ENCODE data around the gene RPS14.
"Not testable (repeated sequence)": the region's sequence is repeated elsewhere in the genome, so short reads cannot be mapped to it uniquely, and the experiment has no call there.

RPS14 gene

GRCh38 chr5:150444770-150445169, 4.8 kb downstream of the RPS14 start:
- DNase-seq (ENCODE audit: low read depth), result no peak

- DNase-seq (ENCODE audit: low read depth), result no peak
Measured at GRCh38 chr5:150443242-150444075, 6.1 kb downstream of the RPS14 start.

DNA sequence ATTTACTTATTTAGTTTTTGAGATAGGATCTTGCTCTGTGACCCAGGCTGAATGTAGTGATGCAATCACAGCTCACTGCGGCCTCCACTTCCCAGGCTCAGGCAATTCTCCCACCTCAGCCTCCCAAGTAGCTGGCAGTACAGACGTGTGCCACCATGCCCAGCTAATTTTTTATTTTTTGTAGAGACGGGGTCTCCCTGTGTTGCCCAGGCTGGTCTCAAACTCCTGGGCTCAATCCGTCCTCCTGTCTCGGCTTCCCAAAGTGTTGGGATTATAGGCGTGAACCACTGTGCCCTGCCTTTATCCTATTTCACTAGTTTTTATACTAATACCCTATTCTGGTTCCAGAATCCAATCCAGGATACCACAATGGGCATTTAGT, 6.8 kb downstream of the RPS14 start:
- DNase-seq (ENCODE audit: low read depth), result no peak

DNA sequence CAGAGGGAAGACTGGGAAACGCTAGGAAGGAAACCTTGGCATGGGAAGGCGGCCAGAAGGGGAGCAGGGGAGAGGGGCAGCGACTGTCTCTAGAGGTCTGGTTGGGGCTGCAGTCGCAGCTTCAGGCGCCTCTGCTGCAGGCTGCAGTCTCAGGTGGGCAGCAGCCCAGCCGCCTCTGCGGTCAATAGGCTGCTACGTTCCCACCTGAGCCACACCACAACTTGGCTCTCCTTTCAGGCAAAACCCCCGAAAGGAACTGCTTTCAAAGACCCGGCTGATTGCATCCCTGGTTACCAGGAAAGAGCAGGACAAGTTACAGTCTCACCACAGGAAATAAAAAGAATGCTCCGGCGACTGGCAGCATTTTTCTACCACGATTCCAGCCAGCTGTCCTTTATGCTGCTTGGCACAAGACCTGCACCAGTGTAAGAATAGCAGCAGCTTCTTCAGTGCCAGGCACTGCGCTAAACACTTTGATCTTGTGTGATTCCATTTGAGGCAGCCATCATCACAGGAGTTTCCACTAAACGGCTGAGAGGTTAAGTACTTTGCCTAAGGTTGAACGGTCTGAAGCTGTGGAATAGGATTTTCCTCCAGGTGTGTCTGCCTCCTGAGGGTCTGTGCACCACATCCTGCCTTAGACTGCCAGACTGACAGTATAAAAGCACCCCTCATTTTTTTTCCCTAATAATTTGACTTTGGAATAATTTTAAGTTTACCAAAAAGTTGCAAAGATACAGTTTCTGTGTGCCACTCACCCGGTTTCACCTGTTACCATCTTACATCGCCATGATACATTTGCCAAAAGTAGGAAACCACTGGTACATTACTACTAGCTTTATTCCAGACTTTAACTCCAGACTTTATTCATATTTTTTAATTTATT, 7.5 kb downstream of the RPS14 start:
- DNase-seq (ENCODE audit: low read depth), result no peak

GRCh38 chr5:150440948-150441812, 8.4 kb downstream of the RPS14 start:
- DNase-seq (ENCODE audit: low read depth), result no peak

DNA sequence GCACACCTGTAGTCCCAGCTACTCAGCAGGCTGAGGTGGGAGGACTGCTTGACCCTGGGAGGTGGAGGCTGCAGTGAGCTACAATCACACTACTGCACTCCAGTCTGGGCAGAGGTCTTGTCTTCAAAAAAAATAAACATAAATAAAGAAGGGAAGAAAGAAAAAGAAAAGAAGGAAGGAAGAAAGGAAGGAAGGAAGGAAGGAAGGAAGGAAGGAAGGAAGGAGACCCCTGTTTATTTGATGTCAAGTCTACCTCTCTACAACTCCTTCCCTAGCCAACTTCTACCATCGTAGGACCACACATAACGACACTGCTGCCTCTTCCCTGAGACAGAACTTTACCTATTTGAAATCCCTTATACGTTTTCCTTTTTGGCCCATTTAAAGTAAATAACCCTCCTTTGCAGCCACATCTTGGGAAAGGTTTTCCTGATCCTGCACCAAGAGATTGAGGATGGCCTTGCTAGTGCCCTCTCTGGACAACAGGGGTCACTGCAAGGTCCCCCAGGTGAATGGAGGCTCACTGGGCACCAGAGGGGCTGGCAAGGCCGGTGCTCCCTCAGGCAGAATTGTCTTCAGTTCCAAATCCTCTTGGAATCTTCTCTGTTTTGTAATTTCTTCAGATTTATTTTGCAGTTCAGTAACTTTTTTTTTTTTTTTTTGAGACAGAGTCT, 10.5 kb downstream of the RPS14 start:
- DNase-seq (ENCODE audit: low read depth), result no peak

DNA sequence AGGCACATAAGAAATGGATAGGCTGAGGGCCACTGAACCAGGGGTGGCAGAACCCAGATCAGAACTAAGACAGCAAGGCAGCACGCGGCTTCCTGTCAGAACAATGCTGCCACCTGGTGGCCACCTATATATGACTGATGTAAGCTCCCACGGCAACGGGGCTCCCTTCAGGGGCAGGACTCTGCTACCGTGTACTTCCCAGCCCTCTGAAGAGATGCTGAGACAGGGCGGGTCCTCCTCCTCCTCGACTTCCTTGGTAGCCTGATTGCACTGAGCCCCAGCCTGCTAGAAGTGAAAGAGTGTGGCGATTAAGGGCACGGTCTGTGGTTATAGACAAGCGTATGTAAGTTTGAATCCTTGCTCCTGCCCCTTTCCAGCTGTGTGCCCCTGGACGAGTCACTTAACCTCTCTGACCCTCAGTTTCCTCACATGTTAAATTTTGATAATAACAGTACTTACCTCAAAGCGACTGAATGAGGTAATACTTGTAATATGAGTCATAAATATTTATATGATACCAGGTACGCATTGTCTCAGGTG, 13.3 kb downstream of the RPS14 start:
- peak; percentile 71 for DNase-seq (ENCODE audit: low read depth)

- no peak for DNase-seq (ENCODE audit: low read depth)
Measured at GRCh38 chr5:150434464-150434863, 15.1 kb downstream of the RPS14 start.

- no peak for DNase-seq (ENCODE audit: low read depth)
Measured at GRCh38 chr5:150431574-150431973, 18.0 kb downstream of the RPS14 start.

DNA sequence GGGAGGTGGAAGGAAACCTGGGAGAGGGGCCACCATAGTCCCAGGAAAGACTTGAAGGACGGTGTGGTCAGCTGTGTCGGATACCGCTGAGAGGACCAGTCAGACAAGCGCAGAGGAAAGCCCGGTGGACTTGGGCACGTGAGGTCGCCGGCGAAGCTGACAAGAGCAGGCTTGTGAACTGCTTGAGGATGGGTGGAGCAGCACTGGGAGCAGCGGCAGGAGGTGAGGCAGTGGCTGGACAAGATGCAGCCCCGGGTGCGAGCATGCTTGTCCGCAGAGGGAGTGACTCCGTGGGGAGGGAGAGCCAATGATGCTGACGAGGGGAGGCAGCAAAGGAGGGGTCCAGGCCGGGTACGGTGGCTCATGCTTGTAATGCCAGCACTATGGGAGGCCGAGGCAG, 18.5 kb downstream of the RPS14 start:
- DNase-seq (ENCODE audit: low read depth), result no peak

- DNase-seq (ENCODE audit: low read depth), result no peak
Measured at GRCh38 chr5:150429410-150429873, 20.1 kb downstream of the RPS14 start.

- no peak for DNase-seq (ENCODE audit: low read depth)
Measured at GRCh38 chr5:150428978-150429377, 20.6 kb downstream of the RPS14 start.

DNA sequence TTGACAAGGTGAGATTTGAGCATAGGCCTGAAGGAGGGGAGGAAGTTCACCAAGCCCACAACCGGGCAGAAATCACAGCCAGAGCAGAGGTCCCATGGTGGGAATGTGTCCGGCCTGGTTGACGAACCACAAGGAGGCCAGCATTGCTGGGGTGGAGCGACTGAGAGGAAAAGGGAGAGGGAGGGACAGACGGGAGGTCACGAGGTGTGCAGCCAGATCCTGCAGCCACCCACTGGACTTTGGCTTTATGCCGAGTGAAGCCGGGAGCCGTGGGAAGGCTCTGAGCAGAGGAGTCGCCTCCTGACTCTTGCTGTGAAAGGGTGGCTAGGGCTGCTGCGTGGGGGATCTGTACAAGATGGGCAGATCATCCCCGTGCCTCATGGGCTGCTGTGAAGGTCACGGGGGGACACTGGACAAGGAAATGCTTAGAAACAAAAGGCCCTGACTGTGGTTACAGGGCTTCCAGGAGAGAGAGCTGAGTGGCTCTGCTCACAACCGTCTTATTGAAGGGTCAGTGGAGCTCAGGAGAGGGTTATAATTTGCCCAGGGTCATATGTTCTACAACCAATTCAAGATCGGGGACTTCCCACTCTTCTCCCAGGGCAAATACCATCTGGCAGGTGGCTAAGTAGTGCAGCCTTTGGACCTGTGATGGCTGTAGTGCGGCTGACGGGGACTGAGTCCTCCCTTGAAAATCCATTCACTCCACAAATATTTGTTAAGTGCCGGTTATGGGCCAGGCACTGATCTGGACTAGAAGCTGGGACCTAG, 21.2 kb downstream of the RPS14 start:
- DNase-seq (ENCODE audit: low read depth), result no peak

- DNase-seq (ENCODE audit: low read depth), result not testable (repeated sequence)
Measured at GRCh38 chr5:150426165-150426564, 23.4 kb downstream of the RPS14 start.

GRCh38 chr5:150422758-150423157, 26.8 kb downstream of the RPS14 start:
- no peak for DNase-seq (ENCODE audit: low read depth)

- no peak for DNase-seq (ENCODE audit: low read depth)
Measured at GRCh38 chr5:150422075-150422474, 27.5 kb downstream of the RPS14 start.

DNA sequence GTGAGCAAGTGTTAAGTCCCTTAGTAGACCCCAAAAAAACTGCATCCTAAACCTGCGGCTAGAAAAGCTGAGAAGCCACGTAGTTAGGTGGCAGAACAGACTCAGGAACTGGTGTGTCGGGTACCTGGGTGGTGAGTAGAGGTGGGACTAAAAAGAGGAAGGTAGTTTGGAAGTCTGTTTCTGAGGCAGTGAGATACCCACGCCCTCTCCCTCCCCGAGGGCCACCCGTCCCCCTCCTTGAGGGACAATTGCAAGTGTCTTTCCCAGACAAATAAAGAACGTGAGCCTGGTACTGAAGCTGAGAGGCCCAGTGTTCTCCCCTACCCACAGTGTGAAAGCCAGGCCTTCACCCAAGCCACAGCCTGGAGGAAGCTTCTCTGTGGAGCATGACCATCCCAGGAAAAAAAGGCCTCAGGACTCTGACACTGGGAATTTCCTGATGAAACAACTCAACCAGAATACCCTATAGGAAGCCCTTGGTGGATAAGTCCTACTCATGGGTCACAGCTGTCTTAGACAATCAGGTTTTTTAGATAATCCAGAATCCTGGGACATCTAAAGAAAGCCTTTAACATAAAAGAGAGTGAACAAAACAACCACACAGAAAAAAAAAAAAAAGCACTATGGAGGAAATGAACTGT, 29.8 kb downstream of the RPS14 start:
- DNase-seq (ENCODE audit: low read depth), result no peak

DNA sequence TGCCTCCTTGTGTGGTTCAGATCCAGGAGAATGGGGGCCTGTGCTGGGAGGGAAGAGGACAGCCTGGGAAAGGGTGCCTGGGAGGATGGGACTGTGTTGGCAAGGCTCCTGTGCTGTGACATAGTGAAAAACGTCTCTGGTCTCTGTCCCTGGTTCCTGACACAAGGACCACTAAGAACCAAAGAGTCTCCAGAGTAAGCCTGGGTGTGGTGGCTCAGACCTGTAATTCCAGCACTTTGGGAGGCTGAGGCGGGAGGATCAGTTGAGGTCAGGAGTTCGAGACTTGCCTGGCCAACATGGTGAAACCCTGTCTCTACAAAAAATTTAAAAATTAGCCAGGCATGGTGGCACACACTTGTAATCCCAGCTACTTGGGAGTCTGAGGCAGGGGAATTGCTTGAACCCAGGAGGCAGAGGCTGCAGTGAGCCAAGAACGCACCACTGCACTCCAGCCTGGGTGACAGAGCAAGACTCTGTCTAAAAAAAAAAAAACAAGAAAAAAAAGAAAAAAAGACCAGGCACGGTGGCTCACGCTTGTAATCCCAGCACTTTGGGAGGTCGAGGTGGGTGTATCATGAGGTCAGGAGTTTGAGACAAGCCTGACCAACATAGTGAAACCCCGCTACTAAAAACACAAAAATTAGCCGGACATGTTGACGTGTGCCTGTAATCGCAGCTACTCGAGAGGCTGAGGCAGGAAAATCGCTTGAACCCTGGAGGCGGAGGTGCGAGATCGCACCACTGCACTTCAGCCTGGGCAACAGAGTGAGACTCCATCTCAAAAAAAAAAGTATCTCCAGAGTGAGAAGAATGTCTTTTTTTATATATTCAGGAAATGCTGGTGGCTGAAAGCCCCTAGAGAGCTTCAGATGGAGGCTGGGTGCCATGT, 35.4 kb downstream of the RPS14 start:
- not testable (repeated sequence) for DNase-seq (ENCODE audit: low read depth)

Data from stimulated activated CD8-positive, alpha-beta memory T cell treated with anti-CD3 and anti-CD28 coated beads, Interleukin-12 subunit alpha, Interleukin-12 subunit beta, amount 100 ng/mL, for 4 hours (primary cell).